ENCODE results near the gene SAMD3. TPM values are rescaled to one million over a fixed set of nuclear protein-coding genes. Genes with fewer than 3 reads are reported as not detected.

SAMD3 gene
- total RNA-seq, 1 experiment from 2014 or later, result 0.39 TPM

- H3K27ac ChIP-seq (ENCODE audit: insufficient read length, low read depth, low read length), result no peak overlapping the region
- no peak for DNase-seq
- no peak overlapping the region for H2BK20ac ChIP-seq (ENCODE audit: low read depth, low read length, poor library complexity, severe bottlenecking)
- H3K79me1 ChIP-seq (ENCODE audit: insufficient read depth, low read depth, low read length, poor library complexity, severe bottlenecking), result no peaks in the 10 kb centered on the region
- no peak overlapping the region for H2AK5ac ChIP-seq (ENCODE audit: insufficient read length, low read length)
- H3K4me1 Mint-ChIP-seq, result no peaks in the 10 kb centered on the region; a peak in 1 of 4 replicates
- H2BK15ac ChIP-seq (ENCODE audit: low read depth, low read length), result no peak overlapping the region
- H3K4me2 ChIP-seq (ENCODE audit: insufficient read depth, insufficient read length, low read length), result no peak overlapping the region
- no peaks in the 10 kb centered on the region for H3K27me3 ChIP-seq (ENCODE audit: insufficient read depth, low read length)
- H4K91ac ChIP-seq (ENCODE audit: insufficient read length, low read depth, low read length), result no peak overlapping the region
- no peak overlapping the region for H3K9ac ChIP-seq (ENCODE audit: extremely low read depth, insufficient read length, low read length)
- no peak overlapping the region for H2BK120ac ChIP-seq (ENCODE audit: low read depth, low read length, poor library complexity, severe bottlenecking)
- no peaks in the 10 kb centered on the region for H3K27me3 Mint-ChIP-seq (ENCODE audit: low read depth)
- H3T11ph ChIP-seq (ENCODE audit: low read length), result no peak overlapping the region
- no peak overlapping the region for H3K56ac ChIP-seq (ENCODE audit: insufficient read length, low read depth, low read length)
- no peak overlapping the region for H3K4me3 Mint-ChIP-seq
- no peaks in the 10 kb centered on the region; a peak in 1 of 5 replicates for H3K9me3 Mint-ChIP-seq
- H3K79me2 ChIP-seq (ENCODE audit: insufficient read depth, low read length), result no peaks in the 10 kb centered on the region
- no peak overlapping the region for H2AFZ ChIP-seq (ENCODE audit: low read length)
- H3K14ac ChIP-seq (ENCODE audit: insufficient read depth, low read length), result no peak overlapping the region
- H3K27ac Mint-ChIP-seq, result no peak overlapping the region; a peak in 1 of 7 replicates
- TF ChIP-seq CTCF (conservative IDR thresholded peaks at IDR 0.05), result no peak
- no peak overlapping the region for H2BK5ac ChIP-seq (ENCODE audit: insufficient read length, low read length)
- H3K23ac ChIP-seq (ENCODE audit: insufficient read length, low read depth, low read length), result no peak overlapping the region
- peaks cover 0 to 4% (median 4%) of the 10 kb centered on the region in 3 experiments; a peak in 2 of 7 replicates for H3K36me3 Mint-ChIP-seq (ENCODE audit: insufficient read depth in 1 of 3, low read depth in 3 of 3)
- no peaks in the 10 kb centered on the region for H3K4me1 ChIP-seq (ENCODE audit: insufficient read depth, low read length)
- H4K5ac ChIP-seq (ENCODE audit: insufficient read length, low read depth, low read length), result no peak overlapping the region
- H4K20me1 ChIP-seq (ENCODE audit: control insufficient read depth, insufficient read depth, insufficient read length), result no peaks in the 10 kb centered on the region
- no peaks in the 10 kb centered on the region for H3K9me3 ChIP-seq (ENCODE audit: control insufficient read depth, low read depth, low read length)
- no peak overlapping the region for H3K4ac ChIP-seq (ENCODE audit: low read depth, low read length)
- no peak overlapping the region for H2BK12ac ChIP-seq (ENCODE audit: insufficient read length, low read depth, low read length)
- H3K23me2 ChIP-seq (ENCODE audit: insufficient read length, low read depth, low read length, poor library complexity, severe bottlenecking), result no peaks in the 10 kb centered on the region
- H3K18ac ChIP-seq (ENCODE audit: insufficient read length, low read depth, low read length), result no peak overlapping the region
- WGBS (ENCODE audit: extremely low coverage, insufficient read length, low lambda C conversion rate), result no CpG with 5 or more reads among the region's 1 CpG
- H4K8ac ChIP-seq (replicated peaks; ENCODE audit: insufficient read length, low read depth, low read length), result no peak overlapping the region
Measured at GRCh38 chr6:130178692-130179091, 44.1 kb downstream of the SAMD3 start.
